WTC11 (cell line): ENCODE measurements around the gene GALNT15. TPM values are rescaled to one million over a fixed set of nuclear protein-coding genes. Genes with fewer than 3 reads are reported as not detected.

ENCODE experiments used
- ATAC-seq: fragments of 200-7000 bp; cut with Tn5 transposase; 2 replicates; pipeline ENCODE4 v1.10.0; 2021; ENCODE audit warnings: mild to moderate bottlenecking, moderate library complexity
- CTCF ChIA-PET: fragments of 300-600 bp; sonication (Branson Sonifier 250); formaldehyde crosslinking; loops from one replicate; lab custom pipeline; 2021; ENCODE audit warnings: antibody characterized with exemption; lab: Charles Lee
- POLR2A ChIA-PET: fragments of 350-600 bp; sonication (Branson Sonifier 250); formaldehyde crosslinking; loops from one replicate; lab custom pipeline; 2021; ENCODE audit warnings: antibody characterized with exemption; lab: Charles Lee
- DNase-seq: peaks from one replicate; pipeline ENCODE4 v3.0.0; 2021; ENCODE audit warnings: low spot score
- H3K27ac Mint-ChIP-seq: 2 replicates; pipeline ENCODE4 v1.8.0; 2021; ENCODE audit warnings: mixed read lengths
- H3K27me3 Mint-ChIP-seq: 2 replicates; pipeline ENCODE4 v1.8.0; 2021; ENCODE audit warnings: low read depth, mild to moderate bottlenecking, moderate library complexity, mixed read lengths
- H3K36me3 Mint-ChIP-seq: 2 replicates; pipeline ENCODE4 v1.8.0; 2021; ENCODE audit warnings: mixed read lengths
- H3K4me1 Mint-ChIP-seq: 2 replicates; pipeline ENCODE4 v1.8.0; 2022; ENCODE audit warnings: mixed read lengths
- H3K4me3 Mint-ChIP-seq: 2 replicates; pipeline ENCODE4 v1.8.0; 2021; ENCODE audit warnings: mild to moderate bottlenecking, moderate library complexity, mixed read lengths
- H3K9me3 Mint-ChIP-seq: 2 replicates; pipeline ENCODE4 v1.8.0; 2021; ENCODE audit warnings: mixed read lengths
- CREM ChIP-seq: sonication (generic); formaldehyde crosslinking; IDR thresholded peaks from 2 replicates; pipeline ENCODE4 v1.8.1; 2022; ENCODE audit warnings: mild to moderate bottlenecking, missing genetic modification reagents, moderate library complexity
- E2F5 ChIP-seq: sonication (generic); formaldehyde crosslinking; IDR thresholded peaks from 2 replicates; pipeline ENCODE4 v1.8.1; 2022; ENCODE audit warnings: mild to moderate bottlenecking, moderate library complexity, missing genetic modification reagents
- FOXP1 ChIP-seq: sonication (generic); formaldehyde crosslinking; IDR thresholded peaks from 2 replicates; pipeline ENCODE4 v1.8.0; 2022; ENCODE audit warnings: missing genetic modification reagents, mild to moderate bottlenecking, moderate library complexity, borderline replicate concordance
- JUN ChIP-seq: sonication (generic); formaldehyde crosslinking; IDR thresholded peaks from 2 replicates; pipeline ENCODE4 v1.8.0; 2023; ENCODE audit warnings: mild to moderate bottlenecking, missing genetic modification reagents
- KAT7 ChIP-seq: sonication (generic); formaldehyde crosslinking; IDR thresholded peaks from 2 replicates; pipeline ENCODE4 v1.8.1; 2023; ENCODE audit warnings: missing genetic modification reagents, mild to moderate bottlenecking, borderline replicate concordance
- MAX ChIP-seq: sonication (generic); formaldehyde crosslinking; IDR thresholded peaks from 2 replicates; pipeline ENCODE4 v1.8.0; 2022; ENCODE audit warnings: mild to moderate bottlenecking, missing genetic modification reagents
- NR3C1 ChIP-seq: sonication (generic); formaldehyde crosslinking; conservative IDR thresholded peaks from 2 replicates; pipeline ENCODE4 v1.8.1; 2023; ENCODE audit warnings: low read depth, mild to moderate bottlenecking, missing genetic modification reagents
- PRDM15 ChIP-seq: sonication (generic); formaldehyde crosslinking; IDR thresholded peaks from 2 replicates; pipeline ENCODE4 v1.8.0; 2022; ENCODE audit warnings: missing genetic modification reagents
- SOX15 ChIP-seq: fragments of 250-450 bp; sonication (Bioruptor Pico); IDR thresholded peaks from 2 replicates; pipeline ENCODE4 v1.9.0; 2021; ENCODE audit warnings: mild to moderate bottlenecking
- SP1 ChIP-seq: sonication (generic); formaldehyde crosslinking; conservative IDR thresholded peaks from 2 replicates; pipeline ENCODE4 v1.8.1; 2022; ENCODE audit warnings: missing genetic modification reagents
- STAT6 ChIP-seq: sonication (generic); formaldehyde crosslinking; conservative IDR thresholded peaks from 2 replicates; pipeline ENCODE4 v1.8.1; 2023; ENCODE audit warnings: mild to moderate bottlenecking, low read depth, missing genetic modification reagents, moderate library complexity
- TEAD4 ChIP-seq: sonication (generic); formaldehyde crosslinking; IDR thresholded peaks from 2 replicates; pipeline ENCODE4 v1.8.0; 2022; ENCODE audit warnings: mild to moderate bottlenecking, missing genetic modification reagents
- TP53 ChIP-seq: sonication (generic); formaldehyde crosslinking; IDR thresholded peaks from 2 replicates; pipeline ENCODE4 v1.8.1; 2023; ENCODE audit warnings: mild to moderate bottlenecking, missing genetic modification reagents
- ZBTB21 ChIP-seq: sonication (generic); formaldehyde crosslinking; IDR thresholded peaks from 2 replicates; pipeline ENCODE4 v1.8.1; 2023; ENCODE audit warnings: mild to moderate bottlenecking, missing genetic modification reagents, borderline replicate concordance
- ZNF232 ChIP-seq: sonication (generic); formaldehyde crosslinking; IDR thresholded peaks from 2 replicates; pipeline ENCODE4 v1.8.0; 2022; ENCODE audit warnings: mild to moderate bottlenecking, missing genetic modification reagents
- ZNF423 ChIP-seq: fragments of 250-450 bp; sonication (Bioruptor Pico); IDR thresholded peaks from 2 replicates; pipeline ENCODE4 v2.1.2; 2022; ENCODE audit warnings: mild to moderate bottlenecking, moderate library complexity
- ZNF671 ChIP-seq: fragments of 250-450 bp; sonication (Bioruptor Pico); IDR thresholded peaks from 2 replicates; pipeline ENCODE4 v1.8.0; 2021; ENCODE audit warnings: mild to moderate bottlenecking
- total RNA-seq: library from RNA; stranded (reverse); gene quantifications from 3 replicates; pipeline ENCODE4 v1.2.3, GENCODE V29; 2021
- TF ChIP-seq, protein P1 (sequence below): sonication (generic); formaldehyde crosslinking; IDR thresholded peaks from 2 replicates; pipeline ENCODE4 v1.8.1; 2023; ENCODE audit warnings: mild to moderate bottlenecking, missing genetic modification reagents, moderate library complexity
- TF ChIP-seq, protein P2 (sequence below): sonication (generic); formaldehyde crosslinking; IDR thresholded peaks from 2 replicates; pipeline ENCODE4 v1.8.1; 2022; ENCODE audit warnings: low read depth, mild to moderate bottlenecking, moderate library complexity, missing genetic modification reagents, borderline replicate concordance
- TF ChIP-seq, protein P3 (sequence below): sonication (generic); formaldehyde crosslinking; IDR thresholded peaks from 2 replicates; pipeline ENCODE4 v1.8.1; 2022; ENCODE audit warnings: low read depth, missing genetic modification reagents, borderline replicate concordance

Gene GALNT15
- total RNA-seq, 1 experiment from 2014 or later: 0.15 TPM

DNA sequence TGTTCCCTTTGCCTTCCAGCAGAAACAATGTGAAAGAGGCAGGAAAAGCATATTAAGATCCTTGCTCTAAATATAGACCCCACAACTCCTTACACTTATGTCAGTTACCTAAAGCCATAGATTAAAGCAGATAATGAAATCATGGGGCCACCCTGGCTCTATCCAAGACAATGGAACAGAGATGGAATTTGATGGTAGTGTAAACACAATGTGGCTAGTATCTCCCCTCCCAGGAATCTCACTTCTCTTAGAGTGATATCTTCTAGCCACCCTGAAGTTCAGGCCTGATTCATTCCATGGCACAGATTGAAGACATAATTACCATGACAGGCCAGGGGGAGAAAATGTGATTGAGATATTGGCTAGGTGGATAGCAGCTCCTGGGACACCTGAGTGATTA, 32.6 kb downstream of the GALNT15 start:
- DNase-seq (no peak), ATAC-seq (no peak)
- TF ChIP-seq TP53 (CRISPR knock-in tag) (no peak), ZNF671 (CRISPR knock-in tag) (no peak), FOXP1 (no peak), ZNF232 (no peak), SOX15 (no peak), ZNF423 (CRISPR knock-in tag) (no peak), E2F5 (CRISPR knock-in tag) (no peak), NR3C1 (CRISPR knock-in tag) (no peak), CREM (CRISPR knock-in tag) (no peak), SP1 (CRISPR knock-in tag) (no peak), STAT6 (CRISPR knock-in tag) (no peak), JUN (CRISPR knock-in tag) (no peak), PRDM15 (CRISPR knock-in tag) (no peak), MAX (CRISPR knock-in tag) (no peak), TEAD4 (no peak), ZBTB21 (no peak), KAT7 (CRISPR knock-in tag) (no peak)
- TF ChIP-seq, protein P1, sequence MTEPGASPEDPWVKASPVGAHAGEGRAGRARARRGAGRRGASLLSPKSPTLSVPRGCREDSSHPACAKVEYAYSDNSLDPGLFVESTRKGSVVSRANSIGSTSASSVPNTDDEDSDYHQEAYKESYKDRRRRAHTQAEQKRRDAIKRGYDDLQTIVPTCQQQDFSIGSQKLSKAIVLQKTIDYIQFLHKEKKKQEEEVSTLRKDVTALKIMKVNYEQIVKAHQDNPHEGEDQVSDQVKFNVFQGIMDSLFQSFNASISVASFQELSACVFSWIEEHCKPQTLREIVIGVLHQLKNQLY: no peak
- TF ChIP-seq, protein P2, sequence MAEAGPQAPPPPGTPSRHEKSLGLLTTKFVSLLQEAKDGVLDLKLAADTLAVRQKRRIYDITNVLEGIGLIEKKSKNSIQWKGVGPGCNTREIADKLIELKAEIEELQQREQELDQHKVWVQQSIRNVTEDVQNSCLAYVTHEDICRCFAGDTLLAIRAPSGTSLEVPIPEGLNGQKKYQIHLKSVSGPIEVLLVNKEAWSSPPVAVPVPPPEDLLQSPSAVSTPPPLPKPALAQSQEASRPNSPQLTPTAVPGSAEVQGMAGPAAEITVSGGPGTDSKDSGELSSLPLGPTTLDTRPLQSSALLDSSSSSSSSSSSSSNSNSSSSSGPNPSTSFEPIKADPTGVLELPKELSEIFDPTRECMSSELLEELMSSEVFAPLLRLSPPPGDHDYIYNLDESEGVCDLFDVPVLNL (CRISPR knock-in tag): no peak
- TF ChIP-seq, protein P3, sequence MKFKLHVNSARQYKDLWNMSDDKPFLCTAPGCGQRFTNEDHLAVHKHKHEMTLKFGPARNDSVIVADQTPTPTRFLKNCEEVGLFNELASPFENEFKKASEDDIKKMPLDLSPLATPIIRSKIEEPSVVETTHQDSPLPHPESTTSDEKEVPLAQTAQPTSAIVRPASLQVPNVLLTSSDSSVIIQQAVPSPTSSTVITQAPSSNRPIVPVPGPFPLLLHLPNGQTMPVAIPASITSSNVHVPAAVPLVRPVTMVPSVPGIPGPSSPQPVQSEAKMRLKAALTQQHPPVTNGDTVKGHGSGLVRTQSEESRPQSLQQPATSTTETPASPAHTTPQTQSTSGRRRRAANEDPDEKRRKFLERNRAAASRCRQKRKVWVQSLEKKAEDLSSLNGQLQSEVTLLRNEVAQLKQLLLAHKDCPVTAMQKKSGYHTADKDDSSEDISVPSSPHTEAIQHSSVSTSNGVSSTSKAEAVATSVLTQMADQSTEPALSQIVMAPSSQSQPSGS (CRISPR knock-in tag): no peak
- Mint-ChIP-seq H3K4me3 (no peak overlapping the region), H3K36me3 (no peaks in the 10 kb centered on the region), H3K27ac (no peak overlapping the region), H3K27me3 (peaks cover 6% of the 10 kb centered on the region; the same call in 1 of the 2 replicates), H3K4me1 (peaks cover 13% of the 10 kb centered on the region), H3K9me3 (peaks cover 1% of the 10 kb centered on the region)
- POLR2A ChIA-PET: interaction anchor here (0.7 kb wide), 1 partner anchor 9 kb away, joined by 10 read pairs; no protein-coding TSS in a partner anchor
- CTCF ChIA-PET: no interaction called here
